GM23338 (cell line): Measurements from ENCODE around the gene SYNRG. TPM values are rescaled to one million over a fixed set of nuclear protein-coding genes. Genes with fewer than 3 reads are reported as not detected.

Source experiments
- ATAC-seq: fragments of 200-7000 bp; cut with Tn5 transposase; 3 replicates; pipeline ENCODE4 v1.9.1; 2020
- DNase-seq: peaks from one replicate; pipeline ENCODE4 v3.0.0-alpha.2; 2015; ENCODE audit warnings: low spot score
- H2AFZ ChIP-seq: fragments of 200-600 bp; sonication (generic); 2 replicates; pipeline ENCODE4 v1.8.0; 2016; ENCODE audit warnings: antibody characterized with exemption, mild to moderate bottlenecking, moderate library complexity
- H3F3A ChIP-seq: fragments of 200-600 bp; sonication (generic); replicated peaks from 2 replicates; pipeline ENCODE4 v1.8.0; 2017; ENCODE audit warnings: antibody characterized with exemption, mixed run types, low read depth
- H3K27ac ChIP-seq: fragments of 200-600 bp; sonication (generic); 2 replicates; pipeline ENCODE4 v1.6.1; 2016; ENCODE audit warnings: low read depth
- H3K27me3 ChIP-seq: fragments of 200-600 bp; sonication (generic); 2 replicates; pipeline ENCODE4 v1.8.0; 2016; ENCODE audit warnings: mild to moderate bottlenecking, mixed run types, moderate library complexity; ENCODE audit not compliant: insufficient read depth
- H3K36me3 ChIP-seq: fragments of 200-600 bp; sonication (generic); 2 replicates; pipeline ENCODE4 v1.8.0; 2016; ENCODE audit warnings: mild to moderate bottlenecking; ENCODE audit not compliant: insufficient read depth
- H3K4me1 ChIP-seq: fragments of 200-600 bp; sonication (generic); 2 replicates; pipeline ENCODE4 v1.8.0; 2016; ENCODE audit warnings: mild to moderate bottlenecking, moderate library complexity; ENCODE audit not compliant: insufficient read depth
- H3K4me2 ChIP-seq: fragments of 200-600 bp; sonication (generic); 2 replicates; pipeline ENCODE4 v1.7.1; 2017; ENCODE audit warnings: mixed run types
- H3K4me3 ChIP-seq: fragments of 200-600 bp; sonication (generic); 2 replicates; pipeline ENCODE4 v1.6.1; 2016; ENCODE audit warnings: mixed run types
- H3K79me2 ChIP-seq: fragments of 200-600 bp; sonication (generic); replicated peaks from 2 replicates; pipeline ENCODE4 v1.8.0; 2017; ENCODE audit warnings: mild to moderate bottlenecking; ENCODE audit not compliant: insufficient read depth
- H3K9me2 ChIP-seq: fragments of 200-600 bp; sonication (generic); 2 replicates; pipeline ENCODE4 v1.8.0; 2017; ENCODE audit not compliant: insufficient read depth
- H4K20me1 ChIP-seq: fragments of 200-600 bp; sonication (generic); replicated peaks from 2 replicates; pipeline ENCODE4 v1.8.0; 2017; ENCODE audit warnings: mild to moderate bottlenecking; ENCODE audit not compliant: insufficient read depth
- H3K27ac Mint-ChIP-seq: 2 replicates; pipeline ENCODE4 v1.8.0; 2020; ENCODE audit warnings: inconsistent platforms, mild to moderate bottlenecking, moderate library complexity, mixed read lengths
- H3K27me3 Mint-ChIP-seq: 3 replicates; pipeline ENCODE4 v1.8.0; 2022; ENCODE audit warnings: low read depth, mild to moderate bottlenecking, moderate library complexity, mixed read lengths, inconsistent platforms; ENCODE audit not compliant: insufficient read depth, poor library complexity
- H3K36me3 Mint-ChIP-seq: 3 replicates; pipeline ENCODE4 v1.8.0; 2021; ENCODE audit warnings: low read depth, mild to moderate bottlenecking, inconsistent platforms, moderate library complexity, mixed read lengths
- H3K4me1 Mint-ChIP-seq: 3 replicates; pipeline ENCODE4 v1.8.0; 2020; ENCODE audit warnings: mild to moderate bottlenecking, inconsistent platforms, mixed read lengths
- H3K4me3 Mint-ChIP-seq: 3 replicates; pipeline ENCODE4 v1.8.0; 2021; ENCODE audit warnings: moderate library complexity, mild to moderate bottlenecking, inconsistent platforms, mixed read lengths
- H3K9me3 Mint-ChIP-seq: 3 replicates; pipeline ENCODE4 v1.8.0; 2020; ENCODE audit warnings: moderate library complexity, mild to moderate bottlenecking, inconsistent platforms, mixed read lengths
- CREB1 ChIP-seq: fragments of 250-450 bp; sonication (Bioruptor Pico); IDR thresholded peaks from 2 replicates; pipeline ENCODE4 v1.5.0; 2020; ENCODE audit warnings: low read depth, mild to moderate bottlenecking, moderate library complexity
- ETS1 ChIP-seq: IDR thresholded peaks from 2 replicates; pipeline ENCODE4 v1.6.1; 2016; ENCODE audit warnings: antibody characterized with exemption
- EZH2 ChIP-seq: fragments of 200-600 bp; sonication (generic); IDR thresholded peaks from one replicate; pipeline ENCODE4 v1.8.0; 2017; ENCODE audit warnings: antibody characterized with exemption, mild to moderate bottlenecking, low read depth; ENCODE audit not compliant: unreplicated experiment
- EZH2phosphoT487 ChIP-seq: fragments of 200-600 bp; sonication (generic); IDR thresholded peaks from one replicate; pipeline ENCODE4 v1.8.1; 2018; ENCODE audit warnings: antibody characterized with exemption; ENCODE audit not compliant: unreplicated experiment
- JUNB ChIP-seq: IDR thresholded peaks from one replicate; pipeline ENCODE4 v1.6.1; 2016; ENCODE audit warnings: antibody characterized with exemption; ENCODE audit not compliant: unreplicated experiment
- NANOG ChIP-seq: IDR thresholded peaks from 2 replicates; pipeline ENCODE4 v1.6.1; 2016; ENCODE audit warnings: antibody characterized with exemption, borderline replicate concordance
- POLR2AphosphoS5 ChIP-seq: IDR thresholded peaks from 2 replicates; pipeline ENCODE4 v1.6.1; 2016; ENCODE audit warnings: antibody characterized with exemption, low read depth
- REST ChIP-seq: IDR thresholded peaks from one replicate; pipeline ENCODE4 v1.6.1; 2018; ENCODE audit warnings: antibody characterized with exemption; ENCODE audit not compliant: unreplicated experiment
- STAT1 ChIP-seq: IDR thresholded peaks from one replicate; pipeline ENCODE4 v1.6.1; 2016; ENCODE audit warnings: antibody characterized with exemption; ENCODE audit not compliant: unreplicated experiment
- ZNF114 ChIP-seq: fragments of 250-450 bp; sonication (Bioruptor Pico); IDR thresholded peaks from 2 replicates; pipeline ENCODE4 v1.5.0; 2020; ENCODE audit warnings: mild to moderate bottlenecking, moderate library complexity
- ZNF331 ChIP-seq: fragments of 250-450 bp; sonication (Bioruptor Pico); IDR thresholded peaks from 2 replicates; pipeline ENCODE4 v1.5.0; 2020; ENCODE audit warnings: low read depth, mild to moderate bottlenecking, moderate library complexity
- ZNF462 ChIP-seq: fragments of 250-450 bp; sonication (Bioruptor Pico); IDR thresholded peaks from 2 replicates; pipeline ENCODE4 v1.5.0; 2020; ENCODE audit warnings: mild to moderate bottlenecking, moderate library complexity
- polyA plus RNA-seq: library from polyadenylated mRNA; unstranded; fragments of >200 nt; fragmentation: Nextera tagmentation; extraction: Ambion mirVana; gene quantifications from 2 replicates; pipeline ENCODE4 v1.2.1, GENCODE V29; 2016
- total RNA-seq: library from RNA; depleted of rRNA; stranded (reverse); fragments of >200 nt; shearing (Covaris generic); gene quantifications from 2 replicates; pipeline ENCODE4 v1.2.3, GENCODE V29; 2014
- TF ChIP-seq, protein P1 (sequence below), 2 experiments: fragments of 200-600 bp in 1 of 2; sonication (generic) in 1 of 2; conservative IDR thresholded peaks; 2 replicates each; pipeline versions ENCODE4 v1.5.1 to v1.6.1; 2016 to 2017; ENCODE audit warnings: antibody characterized with exemption in 2 of 2, low read depth in 2 of 2, mild to moderate bottlenecking in 2 of 2, moderate library complexity in 1 of 2

SYNRG gene
- total and polyA plus RNA-seq, 2 experiments from 2014 or later = 18.6 to 22.6 TPM

GRCh38 chr17:37605813-37606505 lies 3.3 kb downstream of the SYNRG start:
- peaks cover 9% of the 10 kb centered on the region; the same call in 1 of the 2 replicates for H3F3A ChIP-seq
- H3K4me3 Mint-ChIP-seq = no peak overlapping the region
- peaks cover 3% of the 10 kb centered on the region; the same call in 1 of the 3 replicates for H3K36me3 Mint-ChIP-seq
- no peaks in the 10 kb centered on the region for H3K27me3 Mint-ChIP-seq
- H3K27me3 ChIP-seq = no peaks in the 10 kb centered on the region
- no peak overlapping the region for H3K4me2 ChIP-seq
- no peak for DNase-seq
- no peak overlapping the region for H2AFZ ChIP-seq
- no peaks in the 10 kb centered on the region for H4K20me1 ChIP-seq
- no peak overlapping the region for H3K4me3 ChIP-seq
- no peaks in the 10 kb centered on the region for H3K9me2 ChIP-seq
- peaks cover 12% of the 10 kb centered on the region for H3K4me1 Mint-ChIP-seq
- no peaks in the 10 kb centered on the region for H3K9me3 Mint-ChIP-seq
- H3K27ac Mint-ChIP-seq = no peak overlapping the region; the same call in 1 of the 2 replicates
- TF ChIP-seq EZH2 (no peak), ZNF462 (CRISPR knock-in tag) (no peak), EZH2phosphoT487 (no peak), NANOG (no peak), ETS1 (no peak), ZNF331 (no peak), CREB1 (CRISPR knock-in tag) (no peak), POLR2AphosphoS5 (no peak), STAT1 (no peak), REST (no peak), JUNB (no peak), ZNF114 (CRISPR knock-in tag) (no peak)
- TF ChIP-seq, protein P1, sequence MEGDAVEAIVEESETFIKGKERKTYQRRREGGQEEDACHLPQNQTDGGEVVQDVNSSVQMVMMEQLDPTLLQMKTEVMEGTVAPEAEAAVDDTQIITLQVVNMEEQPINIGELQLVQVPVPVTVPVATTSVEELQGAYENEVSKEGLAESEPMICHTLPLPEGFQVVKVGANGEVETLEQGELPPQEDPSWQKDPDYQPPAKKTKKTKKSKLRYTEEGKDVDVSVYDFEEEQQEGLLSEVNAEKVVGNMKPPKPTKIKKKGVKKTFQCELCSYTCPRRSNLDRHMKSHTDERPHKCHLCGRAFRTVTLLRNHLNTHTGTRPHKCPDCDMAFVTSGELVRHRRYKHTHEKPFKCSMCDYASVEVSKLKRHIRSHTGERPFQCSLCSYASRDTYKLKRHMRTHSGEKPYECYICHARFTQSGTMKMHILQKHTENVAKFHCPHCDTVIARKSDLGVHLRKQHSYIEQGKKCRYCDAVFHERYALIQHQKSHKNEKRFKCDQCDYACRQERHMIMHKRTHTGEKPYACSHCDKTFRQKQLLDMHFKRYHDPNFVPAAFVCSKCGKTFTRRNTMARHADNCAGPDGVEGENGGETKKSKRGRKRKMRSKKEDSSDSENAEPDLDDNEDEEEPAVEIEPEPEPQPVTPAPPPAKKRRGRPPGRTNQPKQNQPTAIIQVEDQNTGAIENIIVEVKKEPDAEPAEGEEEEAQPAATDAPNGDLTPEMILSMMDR (conservative IDR thresholded peaks at IDR 0.05; ENCODE audit: low read depth in 2 of 2) = no peak
- no peak overlapping the region for H3K27ac ChIP-seq
- ATAC-seq = no peak
- peaks cover 49% of the 10 kb centered on the region for H3K79me2 ChIP-seq
- H3K36me3 ChIP-seq = no peaks in the 10 kb centered on the region
- H3K4me1 ChIP-seq = peaks cover 24% of the 10 kb centered on the region
